GM15510 (cell line): Measurements from ENCODE around the gene NVL.

Source experiments
- POLR2A ChIP-seq: IDR thresholded peaks from 3 replicates; pipeline ENCODE4 v1.6.1; 2011; ENCODE audit warnings: borderline replicate concordance; ENCODE audit not compliant: insufficient read length; ENCODE audit errors: extremely low read depth

NVL gene

GRCh38 chr1:224264321-224264720 is 65.7 kb downstream of the NVL start:
- TF ChIP-seq POLR2A, result no peak

- TF ChIP-seq POLR2A, result no peak
These were observed 67.5 kb downstream of the NVL start for GRCh38 chr1:224262373-224263054.

GRCh38 chr1:224259986-224260385 is 70.0 kb downstream of the NVL start:
- TF ChIP-seq POLR2A, result no peak

GRCh38 chr1:224258351-224258750 is 71.6 kb downstream of the NVL start:
- TF ChIP-seq POLR2A, result no peak

- no peak for TF ChIP-seq POLR2A
These were observed 73.3 kb downstream of the NVL start for GRCh38 chr1:224256640-224257039.

- TF ChIP-seq POLR2A, result no peak
These were observed 76.3 kb downstream of the NVL start for GRCh38 chr1:224253721-224254120.

GRCh38 chr1:224252479-224252878 is 77.5 kb downstream of the NVL start:
- no peak for TF ChIP-seq POLR2A

GRCh38 chr1:224251741-224252146 is 78.2 kb downstream of the NVL start:
- TF ChIP-seq POLR2A, result no peak

- no peak for TF ChIP-seq POLR2A
These were observed 84.8 kb downstream of the NVL start for GRCh38 chr1:224245188-224245587.

- no peak for TF ChIP-seq POLR2A
These were observed 91.2 kb downstream of the NVL start for GRCh38 chr1:224238756-224239155.

GRCh38 chr1:224238212-224238611 is 91.8 kb downstream of the NVL start:
- no peak for TF ChIP-seq POLR2A

- no peak for TF ChIP-seq POLR2A
These were observed 92.7 kb downstream of the NVL start for GRCh38 chr1:224237119-224237881.

- no peak for TF ChIP-seq POLR2A
These were observed 94.0 kb downstream of the NVL start for GRCh38 chr1:224235813-224236493.

- no peak for TF ChIP-seq POLR2A
These were observed 96.0 kb downstream of the NVL start for GRCh38 chr1:224234017-224234416.

- TF ChIP-seq POLR2A, result no peak
These were observed 103.0 kb downstream of the NVL start for GRCh38 chr1:224226849-224227502.
